HCT116 (cell line): ENCODE results near the gene DYNLRB1.

Experiments used
- CEBPB ChIP-seq: IDR thresholded peaks from 2 replicates; pipeline ENCODE4 v1.6.1; 2012; ENCODE audit warnings: low read depth
- EZH2 ChIP-seq: fragments of 200-600 bp; sonication (generic); IDR thresholded peaks from 2 replicates; pipeline ENCODE4 v1.6.1; 2017; ENCODE audit warnings: antibody characterized with exemption, mixed run types
- JUND ChIP-seq: IDR thresholded peaks from 2 replicates; pipeline ENCODE4 v1.6.1; 2012
- POLR2A ChIP-seq: IDR thresholded peaks from 2 replicates; pipeline ENCODE4 v1.7.0; 2011; ENCODE audit warnings: borderline replicate concordance; ENCODE audit not compliant: insufficient read depth, insufficient read length; ENCODE audit errors: extremely low read depth
- POLR2AphosphoS5 ChIP-seq: IDR thresholded peaks from 2 replicates; pipeline ENCODE4 v1.6.1; 2011; ENCODE audit warnings: mild to moderate bottlenecking, low read depth, low read length, moderate library complexity
- RAD21 ChIP-seq: IDR thresholded peaks from 2 replicates; pipeline ENCODE4 v1.6.1; 2012; ENCODE audit warnings: low read depth, mild to moderate bottlenecking
- SP1 ChIP-seq: IDR thresholded peaks from 2 replicates; pipeline ENCODE4 v1.6.1; 2012; ENCODE audit warnings: low read depth
- YY1 ChIP-seq: IDR thresholded peaks from 2 replicates; pipeline ENCODE4 v1.6.1; 2011; ENCODE audit warnings: low read length, low read depth, moderate library complexity, mild to moderate bottlenecking; ENCODE audit not compliant: insufficient replicate concordance; ENCODE audit errors: extremely low read depth
- ZFX ChIP-seq: fragments of 450-650 bp; IDR thresholded peaks from 2 replicates; pipeline ENCODE4 v1.6.1; 2017
- ZNF274 ChIP-seq: fragments of 200-500 bp; sonication (Bioruptor generic); IDR thresholded peaks from 2 replicates; pipeline ENCODE4 v1.6.1; 2014; ENCODE audit warnings: mild to moderate bottlenecking, low read depth, low read length, inconsistent platforms
- TF ChIP-seq, protein P1 (sequence below), 3 experiments: fragments of 200-600 bp in 1 of 3; sonication (generic) in 1 of 3; IDR thresholded peaks in 2 of 3; conservative IDR thresholded peaks in 1 of 3; 2 replicates each; pipeline ENCODE4 v1.5.1; 2012 to 2017; ENCODE audit warnings: low read depth in 2 of 3, low read length in 2 of 3, antibody characterized with exemption in 1 of 3, borderline replicate concordance in 1 of 3, control low read depth in 1 of 3, mild to moderate bottlenecking in 1 of 3, mixed read lengths in 1 of 3, mixed run types in 1 of 3, moderate library complexity in 1 of 3; ENCODE audit not compliant: insufficient read depth in 1 of 3
- TF ChIP-seq, protein P2 (sequence below): IDR thresholded peaks from 2 replicates; pipeline ENCODE4 v1.6.1; 2012
- TF ChIP-seq, protein P3 (sequence below): IDR thresholded peaks from 2 replicates; pipeline ENCODE4 v1.6.1; 2012; ENCODE audit warnings: low read depth
- TF ChIP-seq, protein P4 (sequence below): IDR thresholded peaks from 2 replicates; pipeline ENCODE4 v1.6.1; 2011; ENCODE audit warnings: mild to moderate bottlenecking, low read length, moderate library complexity; ENCODE audit not compliant: insufficient replicate concordance; ENCODE audit errors: extremely low read depth

DNA sequence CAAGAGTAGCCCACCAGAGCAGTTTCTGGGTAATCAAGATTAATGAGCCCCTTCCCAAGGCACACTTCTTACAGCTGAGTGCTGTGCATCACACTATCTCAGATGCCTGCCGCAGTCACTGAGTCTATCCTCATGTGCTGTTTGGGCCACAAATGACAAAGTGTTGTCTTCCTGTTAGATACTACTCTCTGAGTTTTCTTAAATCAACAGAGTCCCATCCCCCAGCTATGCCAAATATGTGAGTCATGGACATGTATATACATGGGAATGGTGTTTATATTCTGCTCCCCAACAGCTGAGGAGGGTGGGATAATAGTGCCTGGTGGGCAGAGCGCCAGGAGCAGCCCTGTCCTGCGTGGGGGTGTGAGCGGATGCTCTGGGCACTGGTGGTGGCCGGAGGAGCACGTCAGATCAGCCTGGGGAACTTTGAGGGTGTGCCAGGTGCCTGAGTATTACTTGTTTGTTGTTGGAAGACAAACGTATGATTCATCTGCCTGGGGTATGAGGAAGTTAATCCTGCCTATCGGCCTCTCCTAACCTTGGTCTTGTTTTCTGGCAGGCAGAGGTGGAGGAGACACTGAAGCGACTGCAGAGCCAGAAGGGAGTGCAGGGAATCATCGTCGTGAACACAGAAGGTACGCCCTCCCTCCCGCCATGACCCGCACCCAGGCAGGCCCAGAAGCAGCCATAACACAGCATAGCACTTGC is 9.6 kb downstream of the DYNLRB1 start:
- no peak for TF ChIP-seq POLR2A
- TF ChIP-seq ZFX = no peak
- TF ChIP-seq YY1 = peak; percentile 31
- TF ChIP-seq, protein P1, sequence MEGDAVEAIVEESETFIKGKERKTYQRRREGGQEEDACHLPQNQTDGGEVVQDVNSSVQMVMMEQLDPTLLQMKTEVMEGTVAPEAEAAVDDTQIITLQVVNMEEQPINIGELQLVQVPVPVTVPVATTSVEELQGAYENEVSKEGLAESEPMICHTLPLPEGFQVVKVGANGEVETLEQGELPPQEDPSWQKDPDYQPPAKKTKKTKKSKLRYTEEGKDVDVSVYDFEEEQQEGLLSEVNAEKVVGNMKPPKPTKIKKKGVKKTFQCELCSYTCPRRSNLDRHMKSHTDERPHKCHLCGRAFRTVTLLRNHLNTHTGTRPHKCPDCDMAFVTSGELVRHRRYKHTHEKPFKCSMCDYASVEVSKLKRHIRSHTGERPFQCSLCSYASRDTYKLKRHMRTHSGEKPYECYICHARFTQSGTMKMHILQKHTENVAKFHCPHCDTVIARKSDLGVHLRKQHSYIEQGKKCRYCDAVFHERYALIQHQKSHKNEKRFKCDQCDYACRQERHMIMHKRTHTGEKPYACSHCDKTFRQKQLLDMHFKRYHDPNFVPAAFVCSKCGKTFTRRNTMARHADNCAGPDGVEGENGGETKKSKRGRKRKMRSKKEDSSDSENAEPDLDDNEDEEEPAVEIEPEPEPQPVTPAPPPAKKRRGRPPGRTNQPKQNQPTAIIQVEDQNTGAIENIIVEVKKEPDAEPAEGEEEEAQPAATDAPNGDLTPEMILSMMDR (IDR thresholded peaks at IDR 0.05 in 2 of 3, conservative IDR thresholded peaks at IDR 0.05 in 1 of 3; ENCODE audit: borderline replicate concordance in 1 of 3, insufficient read depth in 1 of 3, low read depth in 2 of 3, low read length in 2 of 3) = no peak
- peak; percentile 72 for TF ChIP-seq POLR2AphosphoS5
- peak; percentile 96 for TF ChIP-seq JUND
- peak; percentile 54; the same call in 1 of the 2 replicates for TF ChIP-seq CEBPB
- TF ChIP-seq, protein P2, sequence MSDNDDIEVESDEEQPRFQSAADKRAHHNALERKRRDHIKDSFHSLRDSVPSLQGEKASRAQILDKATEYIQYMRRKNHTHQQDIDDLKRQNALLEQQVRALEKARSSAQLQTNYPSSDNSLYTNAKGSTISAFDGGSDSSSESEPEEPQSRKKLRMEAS = peak; percentile 88
- peak; percentile 94 for TF ChIP-seq SP1
- TF ChIP-seq RAD21 = peak; percentile 18; the same call in 1 of the 2 replicates
- TF ChIP-seq, protein P3, sequence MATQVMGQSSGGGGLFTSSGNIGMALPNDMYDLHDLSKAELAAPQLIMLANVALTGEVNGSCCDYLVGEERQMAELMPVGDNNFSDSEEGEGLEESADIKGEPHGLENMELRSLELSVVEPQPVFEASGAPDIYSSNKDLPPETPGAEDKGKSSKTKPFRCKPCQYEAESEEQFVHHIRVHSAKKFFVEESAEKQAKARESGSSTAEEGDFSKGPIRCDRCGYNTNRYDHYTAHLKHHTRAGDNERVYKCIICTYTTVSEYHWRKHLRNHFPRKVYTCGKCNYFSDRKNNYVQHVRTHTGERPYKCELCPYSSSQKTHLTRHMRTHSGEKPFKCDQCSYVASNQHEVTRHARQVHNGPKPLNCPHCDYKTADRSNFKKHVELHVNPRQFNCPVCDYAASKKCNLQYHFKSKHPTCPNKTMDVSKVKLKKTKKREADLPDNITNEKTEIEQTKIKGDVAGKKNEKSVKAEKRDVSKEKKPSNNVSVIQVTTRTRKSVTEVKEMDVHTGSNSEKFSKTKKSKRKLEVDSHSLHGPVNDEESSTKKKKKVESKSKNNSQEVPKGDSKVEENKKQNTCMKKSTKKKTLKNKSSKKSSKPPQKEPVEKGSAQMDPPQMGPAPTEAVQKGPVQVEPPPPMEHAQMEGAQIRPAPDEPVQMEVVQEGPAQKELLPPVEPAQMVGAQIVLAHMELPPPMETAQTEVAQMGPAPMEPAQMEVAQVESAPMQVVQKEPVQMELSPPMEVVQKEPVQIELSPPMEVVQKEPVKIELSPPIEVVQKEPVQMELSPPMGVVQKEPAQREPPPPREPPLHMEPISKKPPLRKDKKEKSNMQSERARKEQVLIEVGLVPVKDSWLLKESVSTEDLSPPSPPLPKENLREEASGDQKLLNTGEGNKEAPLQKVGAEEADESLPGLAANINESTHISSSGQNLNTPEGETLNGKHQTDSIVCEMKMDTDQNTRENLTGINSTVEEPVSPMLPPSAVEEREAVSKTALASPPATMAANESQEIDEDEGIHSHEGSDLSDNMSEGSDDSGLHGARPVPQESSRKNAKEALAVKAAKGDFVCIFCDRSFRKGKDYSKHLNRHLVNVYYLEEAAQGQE = no peak
- TF ChIP-seq, protein P4, sequence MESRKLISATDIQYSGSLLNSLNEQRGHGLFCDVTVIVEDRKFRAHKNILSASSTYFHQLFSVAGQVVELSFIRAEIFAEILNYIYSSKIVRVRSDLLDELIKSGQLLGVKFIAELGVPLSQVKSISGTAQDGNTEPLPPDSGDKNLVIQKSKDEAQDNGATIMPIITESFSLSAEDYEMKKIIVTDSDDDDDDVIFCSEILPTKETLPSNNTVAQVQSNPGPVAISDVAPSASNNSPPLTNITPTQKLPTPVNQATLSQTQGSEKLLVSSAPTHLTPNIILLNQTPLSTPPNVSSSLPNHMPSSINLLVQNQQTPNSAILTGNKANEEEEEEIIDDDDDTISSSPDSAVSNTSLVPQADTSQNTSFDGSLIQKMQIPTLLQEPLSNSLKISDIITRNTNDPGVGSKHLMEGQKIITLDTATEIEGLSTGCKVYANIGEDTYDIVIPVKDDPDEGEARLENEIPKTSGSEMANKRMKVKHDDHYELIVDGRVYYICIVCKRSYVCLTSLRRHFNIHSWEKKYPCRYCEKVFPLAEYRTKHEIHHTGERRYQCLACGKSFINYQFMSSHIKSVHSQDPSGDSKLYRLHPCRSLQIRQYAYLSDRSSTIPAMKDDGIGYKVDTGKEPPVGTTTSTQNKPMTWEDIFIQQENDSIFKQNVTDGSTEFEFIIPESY = peak; percentile 58
- TF ChIP-seq EZH2 = no peak
- no peak for TF ChIP-seq ZNF274
